ENCODE measurements around the gene CUL4A.
"Not testable (repeated sequence)": the region's sequence is repeated elsewhere in the genome, so short reads cannot be mapped to it uniquely, and the experiment has no call there.

The CUL4A gene

DNA sequence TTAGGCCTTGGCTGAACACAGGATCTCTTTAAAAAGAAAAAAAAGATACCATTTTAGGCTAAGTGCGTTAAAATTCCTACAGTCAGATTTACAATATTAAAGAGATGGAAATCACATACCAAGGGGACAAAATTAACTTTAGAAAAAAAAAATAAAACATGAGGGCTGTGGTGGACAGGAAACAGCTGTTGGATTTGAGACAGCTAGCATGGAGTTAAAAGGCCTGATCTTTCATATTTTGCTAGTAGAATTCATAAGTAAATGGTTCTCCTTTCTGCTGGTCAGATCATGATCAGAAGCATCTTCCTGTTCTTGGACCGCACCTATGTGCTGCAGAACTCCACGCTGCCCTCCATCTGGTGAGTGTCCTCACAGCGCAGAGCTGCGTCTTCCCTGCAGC lies 19.7 kb downstream of the CUL4A start:
- Mint-ChIP-seq H3K36me3 (peaks cover 62 to 68% of the 10 kb centered on the region in 2 donors), H3K4me1 (peaks cover 0 to 3% of the 10 kb centered on the region in 2 donors), H3K27ac (no peak overlapping the region)

GRCh38 chr13:113229791-113230190 lies 20.4 kb downstream of the CUL4A start:
- Mint-ChIP-seq H3K4me1 (peaks cover 0 to 3% of the 10 kb centered on the region in 2 donors), H3K36me3 (peaks cover 61 to 64% of the 10 kb centered on the region in 2 donors), H3K4me3 (no peak overlapping the region), H3K9me3 (no peaks in the 10 kb centered on the region), H3K27me3 (no peaks in the 10 kb centered on the region), H3K27ac (peak overlapping the region; percentile 39)
- DNase-seq (no peak), ATAC-seq (replicated peaks) (no peak)

More for the DNA sequence above, 19.7 kb downstream of the CUL4A start:
- no peak for ATAC-seq (replicated peaks)
- no peaks in the 10 kb centered on the region for H3K27me3 Mint-ChIP-seq
- no peak for DNase-seq
- no peak overlapping the region for H3K4me3 Mint-ChIP-seq
- H3K9me3 Mint-ChIP-seq: no peaks in the 10 kb centered on the region

DNA sequence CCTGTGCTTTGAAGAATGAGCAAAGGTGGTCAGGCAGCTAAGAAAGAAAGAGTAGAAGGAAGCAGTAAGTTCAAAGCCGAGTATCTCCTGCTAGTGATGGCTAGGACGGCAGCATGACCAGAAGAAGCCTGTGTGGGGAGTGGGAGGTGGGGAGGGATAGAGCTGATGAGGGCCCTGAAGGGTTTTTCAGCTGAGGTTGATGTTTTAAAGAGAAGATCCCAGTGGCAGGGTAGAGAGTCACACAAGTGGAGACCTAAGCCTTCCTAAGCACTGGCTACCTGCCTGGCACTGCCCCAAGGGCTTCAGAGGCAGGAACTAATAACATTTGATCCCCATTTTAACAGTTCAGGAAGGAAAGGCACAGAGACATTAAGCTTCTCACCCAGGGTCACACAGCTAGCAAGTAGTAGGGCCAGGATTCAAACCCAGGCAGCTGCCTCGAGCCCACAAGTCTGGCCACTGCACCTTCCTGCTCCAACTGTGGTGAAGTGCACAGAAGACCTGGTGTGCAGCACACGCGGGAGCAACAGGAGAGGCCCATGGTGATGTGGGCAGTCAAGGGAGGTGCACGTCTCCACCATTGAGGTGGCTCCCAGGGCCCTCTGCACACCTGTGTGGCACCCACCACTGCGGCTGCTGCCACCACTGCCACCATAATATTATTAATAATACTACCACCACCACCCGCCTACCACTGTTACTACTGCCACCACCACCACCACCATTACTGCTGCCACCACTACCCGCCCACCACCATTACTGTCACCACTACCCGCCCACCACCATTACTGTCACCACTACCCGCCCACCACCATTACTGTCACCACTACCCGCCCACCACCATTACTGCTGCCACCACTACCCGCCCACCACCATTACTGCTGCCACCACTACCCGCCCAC lies 22.1 kb downstream of the CUL4A start:
- Mint-ChIP-seq H3K36me3 (peaks cover 62 to 72% of the 10 kb centered on the region in 2 donors), H3K4me3 (no peak overlapping the region), H3K27me3 (no peaks in the 10 kb centered on the region), H3K4me1 (peaks cover 0 to 3% of the 10 kb centered on the region in 2 donors), H3K27ac (peak overlapping the region; percentile 14), H3K9me3 (no peaks in the 10 kb centered on the region)
- DNase-seq (no peak), ATAC-seq (replicated peaks) (no peak)

DNA sequence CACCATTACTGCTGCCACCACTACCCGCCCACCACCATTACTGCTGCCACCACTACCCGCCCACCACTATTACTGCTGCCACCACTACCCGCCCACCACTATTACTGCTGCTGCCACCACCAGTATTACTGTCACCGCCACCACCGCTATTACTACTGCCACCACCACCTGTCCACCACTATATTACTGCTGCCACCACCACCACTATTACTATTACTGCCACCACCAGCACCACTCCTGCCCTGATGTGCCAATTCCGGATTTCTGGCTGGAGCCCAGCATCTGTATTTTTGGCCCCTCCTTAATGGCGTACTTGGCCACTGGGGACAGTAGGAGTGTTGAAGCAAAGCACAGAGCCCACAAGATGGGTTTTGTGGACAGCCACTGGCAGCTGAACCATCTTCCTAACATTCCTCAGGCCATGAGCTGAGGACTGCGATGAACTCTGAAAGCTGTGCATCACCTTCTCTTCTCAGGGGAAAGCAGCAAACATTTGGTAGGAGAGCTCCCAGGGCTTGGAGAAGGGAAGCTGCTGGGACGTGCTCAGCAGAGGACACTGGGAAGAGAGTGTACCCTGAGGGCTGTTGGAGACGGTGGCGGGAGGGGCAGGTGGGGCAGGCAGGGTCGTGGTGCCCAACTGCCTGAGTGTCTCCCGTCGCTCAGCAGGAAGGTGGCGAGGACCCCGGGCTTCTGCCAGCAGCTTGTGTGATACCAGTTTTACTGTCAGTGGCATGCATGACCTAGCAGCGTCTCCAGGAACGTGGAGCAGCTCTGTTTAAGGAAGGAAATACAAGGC lies 23.0 kb downstream of the CUL4A start:
- Mint-ChIP-seq H3K4me3 (no peak overlapping the region), H3K4me1 (peaks cover 0 to 3% of the 10 kb centered on the region in 2 donors), H3K27ac (peak overlapping the region; percentile 32), H3K27me3 (no peaks in the 10 kb centered on the region), H3K36me3 (peaks cover 59 to 76% of the 10 kb centered on the region in 2 donors), H3K9me3 (no peaks in the 10 kb centered on the region)
- ATAC-seq (replicated peaks) (no peak), DNase-seq (no peak)

GRCh38 chr13:113233101-113233500 lies 23.7 kb downstream of the CUL4A start:
- H3K36me3 Mint-ChIP-seq: peaks cover 56 to 74% of the 10 kb centered on the region in 2 donors
- ATAC-seq (replicated peaks): no peak
- peaks cover 0 to 3% of the 10 kb centered on the region in 2 donors for H3K4me1 Mint-ChIP-seq
- H3K27ac Mint-ChIP-seq: no peak overlapping the region
- H3K27me3 Mint-ChIP-seq: no peaks in the 10 kb centered on the region
- no peaks in the 10 kb centered on the region for H3K9me3 Mint-ChIP-seq
- DNase-seq: no peak
- peak overlapping the region in 1 of 2 donors; percentile 27 for H3K4me3 Mint-ChIP-seq

DNA sequence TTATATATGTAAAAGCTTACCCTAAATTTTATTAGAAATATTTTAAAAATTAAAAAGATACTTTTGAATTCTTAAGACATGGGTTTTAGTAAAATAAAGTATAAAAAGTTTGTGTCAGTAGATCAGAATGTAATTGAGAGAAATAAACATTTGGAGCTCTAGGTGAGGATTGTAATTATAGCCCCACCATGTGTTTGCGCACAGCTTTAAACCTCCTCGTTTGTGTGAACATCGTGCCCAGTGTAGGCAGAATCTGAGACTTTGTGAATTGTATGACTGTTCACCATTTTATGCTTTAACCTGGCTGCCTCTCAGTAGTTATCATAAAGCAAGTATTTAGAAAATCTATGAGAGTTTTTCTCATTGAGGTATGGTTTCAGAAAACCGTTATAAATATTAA lies 29.1 kb downstream of the CUL4A start:
- Mint-ChIP-seq H3K27me3 (no peaks in the 10 kb centered on the region), H3K4me3 (no peak overlapping the region), H3K4me1 (no peaks in the 10 kb centered on the region), H3K36me3 (peaks cover 37 to 62% of the 10 kb centered on the region in 2 donors), H3K9me3 (no peaks in the 10 kb centered on the region), H3K27ac (no peak overlapping the region)
- no peak for DNase-seq
- no peak for ATAC-seq (replicated peaks)

DNA sequence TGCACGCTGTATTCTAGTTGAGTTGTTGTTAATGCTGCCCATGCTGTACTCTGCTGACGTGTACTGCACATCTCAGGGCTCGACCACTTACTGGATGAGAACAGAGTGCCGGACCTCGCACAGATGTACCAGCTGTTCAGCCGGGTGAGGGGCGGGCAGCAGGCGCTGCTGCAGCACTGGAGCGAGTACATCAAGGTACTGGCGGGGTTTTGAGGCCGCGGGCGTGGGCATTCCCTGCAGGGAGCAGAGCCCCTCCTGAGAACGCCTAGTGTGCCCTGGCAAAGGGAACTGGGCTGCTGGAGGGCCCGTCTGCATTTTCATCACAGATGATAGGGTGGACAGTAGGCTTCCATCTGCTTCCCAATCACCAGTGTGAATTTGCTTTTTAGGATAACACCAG lies 29.9 kb downstream of the CUL4A start:
- Mint-ChIP-seq H3K27ac (no peak overlapping the region), H3K4me3 (no peak overlapping the region), H3K36me3 (peaks cover 38 to 64% of the 10 kb centered on the region in 2 donors)

GRCh38 chr13:113239986-113240385 lies 30.6 kb downstream of the CUL4A start:
- no peaks in the 10 kb centered on the region for H3K9me3 Mint-ChIP-seq
- H3K36me3 Mint-ChIP-seq: peaks cover 39 to 62% of the 10 kb centered on the region in 2 donors
- no peaks in the 10 kb centered on the region for H3K4me1 Mint-ChIP-seq
- H3K4me3 Mint-ChIP-seq: no peak overlapping the region
- ATAC-seq (replicated peaks) (no peak), DNase-seq (no peak)
- no peak overlapping the region for H3K27ac Mint-ChIP-seq
- no peaks in the 10 kb centered on the region for H3K27me3 Mint-ChIP-seq

More for the DNA sequence above, 29.9 kb downstream of the CUL4A start:
- DNase-seq: no peak
- Mint-ChIP-seq H3K4me1 (no peaks in the 10 kb centered on the region), H3K9me3 (no peaks in the 10 kb centered on the region), H3K27me3 (no peaks in the 10 kb centered on the region)
- no peak for ATAC-seq (replicated peaks)

DNA sequence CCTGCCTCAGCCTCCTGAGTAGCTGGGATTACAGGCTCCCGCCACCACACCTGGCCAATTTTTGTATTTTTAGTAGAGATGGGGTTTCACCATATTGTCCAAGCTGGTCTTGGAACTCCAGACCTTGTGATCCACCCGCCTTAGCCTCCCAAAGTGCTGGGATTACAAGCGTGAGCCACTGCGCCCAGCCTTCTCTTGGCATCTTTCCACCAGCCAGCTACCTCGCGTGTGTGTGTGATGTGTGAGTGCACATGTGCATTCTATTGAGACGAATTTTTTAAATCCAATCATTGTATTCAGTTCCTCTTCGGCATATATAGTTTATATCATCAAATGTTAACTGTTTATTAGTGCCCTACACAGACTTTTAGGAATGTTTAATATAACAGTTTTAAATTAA lies 32.2 kb downstream of the CUL4A start:
- H3K4me3 Mint-ChIP-seq; H3K27me3 Mint-ChIP-seq; ATAC-seq (replicated peaks); H3K4me1 Mint-ChIP-seq; DNase-seq; H3K27ac Mint-ChIP-seq; H3K9me3 Mint-ChIP-seq: not testable (repeated sequence)
- peaks cover 43 to 60% of the 10 kb centered on the region in 2 donors for H3K36me3 Mint-ChIP-seq

DNA sequence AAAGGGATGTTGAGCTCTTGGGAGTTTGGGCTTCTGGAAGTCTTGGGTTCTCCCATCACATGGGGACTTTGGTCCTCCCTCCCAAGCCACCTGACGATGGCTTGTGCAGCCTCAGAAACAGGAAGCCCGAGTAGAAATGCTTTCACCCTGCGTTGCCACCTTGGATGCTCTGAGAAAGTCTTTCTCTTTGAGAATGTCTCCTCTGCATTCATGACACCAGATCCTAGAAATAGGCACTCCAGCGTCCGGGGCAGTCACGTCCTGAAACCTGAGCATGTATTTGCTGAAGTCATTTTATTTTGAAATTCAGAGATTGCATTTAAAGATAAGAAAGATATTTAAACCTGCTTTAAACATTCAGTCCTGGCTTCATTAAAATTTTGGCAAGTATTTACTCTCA lies 34.4 kb downstream of the CUL4A start:
- H3K27me3 Mint-ChIP-seq: no peaks in the 10 kb centered on the region
- no peak overlapping the region for H3K27ac Mint-ChIP-seq
- no peak for DNase-seq
- H3K36me3 Mint-ChIP-seq: peaks cover 42 to 72% of the 10 kb centered on the region in 2 donors
- no peak overlapping the region for H3K4me3 Mint-ChIP-seq
- H3K4me1 Mint-ChIP-seq: no peaks in the 10 kb centered on the region
- no peaks in the 10 kb centered on the region for H3K9me3 Mint-ChIP-seq
- no peak for ATAC-seq (replicated peaks)

DNA sequence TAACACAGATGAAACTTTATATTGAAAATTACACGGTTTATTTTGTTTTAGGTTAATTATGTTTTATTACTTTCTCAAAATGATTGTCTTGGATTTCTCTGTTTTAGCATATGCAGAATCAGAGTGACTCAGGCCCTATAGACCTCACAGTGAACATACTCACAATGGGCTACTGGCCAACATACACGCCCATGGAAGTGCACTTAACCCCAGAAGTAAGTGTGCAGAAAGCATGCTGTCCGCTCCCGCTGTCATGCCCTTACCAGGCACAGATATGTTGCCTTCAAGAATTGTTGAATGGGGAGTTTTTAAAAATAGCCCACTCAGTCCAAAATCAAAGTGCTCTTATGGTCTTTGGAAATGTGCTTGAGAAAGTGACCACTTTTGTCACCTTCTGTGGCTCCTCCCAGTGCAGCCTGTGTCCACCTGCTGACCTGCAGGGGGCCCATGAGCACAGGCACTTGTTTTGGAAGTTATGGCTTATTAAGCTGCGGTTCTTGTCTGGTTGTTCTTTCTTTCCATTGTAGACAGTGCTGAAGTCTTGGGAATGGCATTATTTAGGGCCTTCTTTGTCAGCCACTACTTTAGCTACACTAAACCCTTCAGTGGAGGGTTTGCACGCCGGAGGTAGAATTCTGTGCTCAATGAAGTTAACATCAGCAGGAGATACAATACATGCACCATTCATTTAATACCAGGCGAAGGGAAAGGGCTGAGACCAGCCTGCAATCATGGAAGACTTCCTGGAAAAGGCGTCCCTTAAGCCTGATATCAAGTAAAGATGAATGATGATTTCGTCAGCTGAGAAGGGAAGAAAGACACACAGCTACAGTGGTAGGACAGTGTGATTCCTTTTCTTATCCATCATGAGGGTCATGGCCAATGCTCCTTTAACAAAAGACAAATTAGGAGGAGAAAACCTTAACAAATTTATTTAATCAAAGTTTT lies 36.7 kb downstream of the CUL4A start:
- H3K27ac Mint-ChIP-seq: no peak overlapping the region
- H3K4me3 Mint-ChIP-seq: no peak overlapping the region
- H3K4me1 Mint-ChIP-seq: no peaks in the 10 kb centered on the region
- H3K36me3 Mint-ChIP-seq: peaks cover 45 to 73% of the 10 kb centered on the region in 2 donors
- no peak for ATAC-seq (replicated peaks)
- no peaks in the 10 kb centered on the region for H3K27me3 Mint-ChIP-seq
- H3K9me3 Mint-ChIP-seq: no peaks in the 10 kb centered on the region
- DNase-seq: no peak

GRCh38 chr13:113252516-113253095 lies 43.2 kb downstream of the CUL4A start:
- no peaks in the 10 kb centered on the region for H3K9me3 Mint-ChIP-seq
- H3K36me3 Mint-ChIP-seq: peaks cover 50 to 71% of the 10 kb centered on the region in 2 donors
- no peak overlapping the region for H3K4me3 Mint-ChIP-seq
- DNase-seq (no peak), ATAC-seq (replicated peaks) (no peak)
- H3K27me3 Mint-ChIP-seq: no peaks in the 10 kb centered on the region
- H3K4me1 Mint-ChIP-seq: no peaks in the 10 kb centered on the region
- H3K27ac Mint-ChIP-seq: peak overlapping the region; percentile 77

GRCh38 chr13:113257908-113258307 lies 48.5 kb downstream of the CUL4A start:
- H3K4me3 Mint-ChIP-seq; H3K4me1 Mint-ChIP-seq; H3K27me3 Mint-ChIP-seq; H3K9me3 Mint-ChIP-seq; ATAC-seq (replicated peaks); H3K27ac Mint-ChIP-seq; DNase-seq: not testable (repeated sequence)
- H3K36me3 Mint-ChIP-seq: peaks cover 37 to 58% of the 10 kb centered on the region in 2 donors

Data from stimulated activated naive B cell treated with anti-CD40 and anti-IgM and Interleukin-4, amounts not matched to agents 10 μg/mL and 1 μg/mL and 100 μg/mL, for 72 hours (primary cell).